HPDE6-E6E7 (cell line): ENCODE data around the gene CPEB4.
A peak's percentile ranks its signal among the peaks of the same experiment; 100 is the strongest.

Source experiments
- DNase-seq: peaks from one replicate; pipeline ENCODE4 v3.0.0; 2011; ENCODE audit warnings: missing footprints; ENCODE audit errors: extremely low spot score

Gene CPEB4

DNA sequence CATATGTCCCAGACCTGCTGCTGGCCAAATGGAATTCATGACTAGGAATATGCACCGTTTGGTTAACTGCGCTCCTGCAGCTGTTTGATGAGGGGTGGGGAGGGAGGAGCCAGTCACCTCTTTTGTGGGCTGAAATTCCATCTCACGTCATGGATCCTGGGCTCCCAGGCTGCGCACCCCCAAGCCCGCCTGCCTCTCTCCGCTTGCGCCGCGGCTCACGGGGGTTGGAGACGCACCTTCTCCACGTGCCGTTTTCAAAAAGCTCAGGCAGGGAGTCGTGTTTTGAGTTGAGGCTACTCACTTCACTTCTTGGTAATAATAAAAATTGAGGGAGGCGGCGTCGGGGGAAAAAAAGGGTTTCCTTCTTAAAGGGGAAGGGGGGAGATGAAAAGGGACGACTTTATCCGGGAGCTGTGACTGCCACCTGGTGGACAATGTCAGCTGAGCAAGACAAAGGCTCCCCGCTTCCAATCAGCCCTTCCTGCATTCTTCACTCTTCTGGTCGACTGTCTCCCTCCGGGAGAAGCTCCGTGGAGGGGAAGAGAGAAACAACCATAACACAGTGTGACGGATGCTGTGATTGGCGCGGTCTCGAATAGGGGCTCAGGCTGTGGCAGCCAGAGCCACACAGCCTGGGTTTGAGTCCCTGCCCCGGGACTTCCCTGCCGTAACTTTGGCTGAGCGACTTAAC is 84.9 kb downstream of the CPEB4 start:
- DNase-seq = peak; percentile 70

DNA sequence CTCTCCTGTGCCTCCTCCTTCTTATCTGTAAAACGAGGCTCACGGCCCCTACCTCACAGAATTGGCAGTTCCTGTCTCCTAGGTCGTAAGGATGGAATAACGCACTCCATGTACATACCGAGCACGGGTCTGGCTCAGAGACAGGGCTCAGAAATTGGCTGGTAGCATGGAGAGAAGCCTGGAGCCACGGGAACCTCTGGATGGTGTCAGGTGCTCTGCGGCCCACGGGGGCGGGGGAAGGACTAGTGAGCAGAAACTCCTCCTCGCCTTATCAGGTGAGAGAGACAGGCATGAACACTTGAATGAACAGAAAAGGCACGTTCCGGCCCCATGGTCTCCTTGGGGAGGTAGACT is 85.4 kb downstream of the CPEB4 start:
- no peak for DNase-seq

DNA sequence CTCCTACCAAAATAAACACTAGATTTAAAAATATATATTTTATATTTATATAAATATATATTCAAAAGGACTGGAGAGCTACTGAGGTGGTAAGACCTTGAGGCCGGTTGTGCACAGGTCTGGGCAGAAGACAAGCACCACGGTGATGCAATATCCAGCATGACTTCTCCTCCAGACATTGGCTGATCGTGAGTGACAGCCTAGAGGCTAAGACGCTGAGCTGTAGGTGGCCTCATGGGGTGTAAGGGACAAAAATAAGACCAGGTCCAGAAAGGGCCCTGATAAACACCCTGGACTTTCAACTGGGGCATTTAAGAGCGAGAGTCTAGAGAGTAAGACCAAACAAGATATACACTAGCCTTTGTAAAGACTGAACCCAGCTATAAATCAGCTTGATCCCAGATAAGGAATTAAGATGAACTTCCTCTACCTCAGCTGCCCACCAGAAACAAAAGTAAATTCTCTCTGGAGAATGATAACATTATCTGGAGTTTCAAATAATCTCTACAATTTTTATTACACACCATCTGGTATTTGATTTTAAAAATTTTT is 86.6 kb downstream of the CPEB4 start:
- no peak for DNase-seq

DNA sequence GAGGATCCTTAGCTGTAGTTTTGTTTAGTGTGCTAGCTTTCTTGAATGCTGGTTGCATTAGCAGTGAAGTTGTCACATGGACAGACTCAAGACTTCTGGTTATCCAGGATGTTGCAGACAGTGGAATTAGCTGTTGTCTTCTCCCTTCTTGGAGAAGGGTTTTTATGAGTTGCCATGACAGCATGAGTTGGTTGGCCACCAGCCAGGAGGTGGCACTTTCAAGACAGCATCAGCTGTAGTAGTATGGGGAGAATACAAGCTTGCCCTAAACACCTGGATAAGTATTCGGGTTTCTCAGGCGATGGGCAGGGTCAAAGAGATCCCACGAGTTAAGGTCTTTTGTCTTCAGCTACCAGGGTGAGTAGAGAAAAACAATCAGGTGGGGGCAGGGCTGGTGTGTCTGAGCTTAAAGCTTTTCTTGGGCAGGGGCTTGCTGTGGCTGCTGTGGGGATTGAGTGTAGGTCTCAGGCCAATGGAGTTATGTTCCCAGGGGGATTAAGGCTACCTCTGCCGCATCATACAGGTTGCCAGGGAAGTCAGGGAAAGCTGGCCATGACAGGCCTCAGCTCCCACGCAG is 93.1 kb downstream of the CPEB4 start:
- no peak for DNase-seq

DNA sequence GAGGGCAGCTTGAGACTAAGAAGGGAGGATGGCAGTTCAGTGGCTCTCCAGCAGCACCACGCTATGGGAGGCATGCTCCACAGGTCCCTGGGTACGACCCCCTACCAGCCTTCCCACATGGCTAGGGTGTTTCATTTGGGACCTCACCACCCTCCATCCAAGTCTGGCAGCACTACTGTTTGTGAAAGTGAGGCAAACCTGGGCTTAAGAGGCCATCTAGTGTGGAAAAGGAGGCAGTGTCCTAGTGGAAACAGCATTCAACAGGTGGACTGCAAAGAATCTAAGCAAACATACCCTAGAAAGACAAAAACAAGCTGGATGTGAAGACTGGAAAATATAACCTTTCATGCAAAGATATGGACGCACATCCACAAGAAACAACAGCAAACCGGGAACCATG is 96.1 kb downstream of the CPEB4 start:
- DNase-seq = no peak

DNA sequence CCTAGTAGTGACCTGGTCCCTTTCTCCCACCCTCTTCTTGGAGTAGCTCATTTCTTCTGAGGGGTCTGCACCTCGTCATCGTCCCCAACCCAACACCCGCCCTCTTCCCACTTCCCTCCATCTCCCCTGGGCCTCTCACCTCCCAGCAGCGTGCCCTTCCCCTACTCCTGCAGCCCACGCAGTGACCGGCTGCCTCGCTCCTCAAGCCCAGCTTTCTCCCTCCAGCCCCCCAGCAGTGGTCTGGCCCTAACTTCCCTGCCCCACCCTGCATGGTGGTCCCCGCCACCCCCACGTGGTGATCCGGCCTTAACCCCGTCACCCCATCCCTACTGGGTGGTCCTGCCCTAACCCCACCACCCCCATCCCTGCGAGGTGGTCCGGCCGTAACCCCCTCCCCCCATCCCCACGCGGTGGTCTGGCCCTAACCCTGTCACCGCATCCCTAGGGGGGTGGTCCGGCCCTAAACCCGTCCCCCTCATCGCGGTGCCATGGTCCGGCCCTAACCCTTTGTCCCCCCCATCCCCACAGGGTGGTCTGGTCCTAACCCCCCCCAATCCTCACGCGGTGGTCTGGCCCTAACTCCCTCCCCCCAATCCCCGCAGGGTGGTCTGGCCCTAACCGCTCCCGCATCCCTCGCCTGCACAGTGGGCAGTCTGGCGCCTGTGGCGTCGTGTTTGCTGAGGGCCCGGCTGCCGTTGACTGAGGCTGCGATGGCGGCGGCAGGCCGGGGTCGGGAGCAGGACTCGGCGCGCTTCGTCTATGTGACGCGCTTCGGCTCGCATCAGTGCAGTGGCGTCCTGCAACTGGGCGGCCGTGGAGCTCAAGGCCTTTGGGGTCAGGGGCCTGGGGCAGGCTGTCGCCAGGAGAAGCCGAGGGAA is 100.6 kb downstream of the CPEB4 start, which contains the start of gene C5orf47:
Gene C5orf47, plus strand, starts transcription at position 617 of the 878 bp plus-strand sequence. Its CDS starts 94 bp downstream, at position 711.
- no peak for DNase-seq

DNA sequence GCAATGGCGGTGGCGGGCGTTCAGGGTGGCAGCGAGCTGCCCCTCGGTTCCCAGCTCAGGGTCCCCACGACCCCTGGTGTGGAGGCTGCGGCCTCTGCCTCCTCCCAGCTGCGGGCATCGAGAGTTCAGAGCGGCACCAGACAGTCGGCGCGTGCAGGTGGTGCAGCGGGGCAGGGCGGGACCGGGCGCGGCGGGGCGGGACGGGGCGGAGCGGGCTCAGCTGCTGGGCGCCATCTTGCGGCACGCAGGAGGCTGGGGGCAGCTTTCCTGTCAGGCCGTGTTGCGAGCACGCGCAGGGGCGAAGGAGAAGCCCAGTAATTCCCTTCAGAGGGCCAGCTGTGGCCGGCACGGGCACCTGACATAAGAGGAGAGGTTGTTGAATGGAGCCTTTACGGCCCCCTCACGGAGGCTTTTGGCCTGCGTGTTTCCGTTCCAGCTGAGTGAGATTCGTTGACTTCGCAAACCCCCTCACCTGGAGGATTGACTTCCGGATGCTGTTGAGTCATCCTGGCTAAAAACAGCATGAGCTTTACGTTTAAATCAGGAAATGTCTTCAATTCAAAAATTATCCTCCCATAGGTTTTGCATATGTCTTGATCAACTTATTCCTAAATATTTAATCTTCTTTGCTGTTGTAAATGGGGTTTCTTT is 101.4 kb downstream of the CPEB4 start:
- DNase-seq = no peak

DNA sequence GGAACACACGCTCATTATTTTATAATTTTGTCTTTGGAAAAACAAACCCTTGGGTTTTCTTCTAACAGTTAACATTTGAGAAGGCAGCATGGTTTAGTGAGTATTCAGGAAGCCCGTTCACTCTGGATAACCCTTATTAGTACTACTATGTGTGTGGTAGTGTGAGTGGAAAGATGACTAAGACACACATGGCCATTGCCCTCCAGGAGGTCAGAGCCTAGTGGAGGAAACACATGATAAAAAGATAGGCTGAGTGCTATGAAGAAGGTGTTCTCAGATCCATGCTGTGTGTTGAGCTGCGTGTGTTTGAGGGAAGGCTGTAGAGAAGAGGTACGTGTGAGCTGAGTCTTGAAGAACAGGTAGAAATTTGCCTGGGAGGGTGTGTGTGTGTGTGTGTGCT is 109.2 kb downstream of the CPEB4 start:
- no peak for DNase-seq

DNA sequence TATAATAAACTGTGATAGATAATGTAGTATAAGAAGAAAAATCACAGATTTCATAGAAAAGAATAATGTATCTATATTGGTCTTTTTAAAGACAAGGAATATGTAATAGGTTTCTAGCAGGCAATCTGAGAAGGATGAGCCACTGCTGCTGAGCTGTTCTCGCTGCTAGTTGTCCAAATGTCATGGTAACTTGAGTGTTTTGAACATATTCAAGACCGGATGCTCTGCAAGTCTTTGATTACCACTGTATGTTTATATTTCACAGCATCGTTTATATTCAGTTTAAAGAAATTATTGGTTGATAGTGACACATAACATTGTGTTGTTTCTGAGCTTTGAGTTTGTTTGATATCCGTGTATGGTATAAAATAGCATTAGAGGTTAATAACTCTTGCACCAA is 110.4 kb downstream of the CPEB4 start:
- DNase-seq = no peak

DNA sequence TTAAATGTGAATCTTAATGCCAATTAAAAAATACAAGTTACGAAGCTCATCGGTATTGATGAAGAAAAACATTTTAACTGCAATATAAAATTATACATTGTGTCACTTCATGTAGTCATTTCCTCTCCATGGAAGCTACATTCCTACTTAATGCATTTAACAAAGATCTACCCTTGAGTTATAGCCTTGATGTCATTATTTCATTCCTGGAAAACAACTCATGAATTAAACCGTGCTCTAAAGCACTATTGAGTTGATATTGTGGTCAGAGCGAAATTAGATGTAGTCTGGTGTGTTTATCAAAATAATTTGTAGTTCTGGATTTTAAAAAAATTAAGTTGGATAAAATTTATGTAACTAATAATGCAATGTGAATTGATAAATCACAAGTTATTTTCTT is 111.9 kb downstream of the CPEB4 start:
- no peak for DNase-seq

DNA sequence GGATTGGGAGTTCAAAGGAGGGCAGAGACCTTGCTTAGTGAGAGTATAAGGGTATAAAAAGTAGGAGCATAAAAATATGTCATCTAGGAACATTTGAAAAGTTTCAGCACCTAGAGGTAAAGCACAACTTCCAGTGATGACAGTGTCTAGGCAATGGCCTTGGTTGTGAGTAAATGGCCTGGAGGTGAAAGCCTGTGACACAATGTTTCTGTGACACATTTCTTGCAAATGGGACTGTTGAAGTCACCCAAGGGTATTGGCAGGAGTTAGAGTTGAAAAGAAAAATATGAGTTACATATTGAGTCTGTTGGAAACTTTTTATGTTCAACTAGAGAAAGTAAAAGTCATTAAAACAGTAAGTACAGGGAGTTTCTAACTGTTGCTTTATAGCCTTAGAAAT is 115.6 kb downstream of the CPEB4 start:
- DNase-seq = no peak

DNA sequence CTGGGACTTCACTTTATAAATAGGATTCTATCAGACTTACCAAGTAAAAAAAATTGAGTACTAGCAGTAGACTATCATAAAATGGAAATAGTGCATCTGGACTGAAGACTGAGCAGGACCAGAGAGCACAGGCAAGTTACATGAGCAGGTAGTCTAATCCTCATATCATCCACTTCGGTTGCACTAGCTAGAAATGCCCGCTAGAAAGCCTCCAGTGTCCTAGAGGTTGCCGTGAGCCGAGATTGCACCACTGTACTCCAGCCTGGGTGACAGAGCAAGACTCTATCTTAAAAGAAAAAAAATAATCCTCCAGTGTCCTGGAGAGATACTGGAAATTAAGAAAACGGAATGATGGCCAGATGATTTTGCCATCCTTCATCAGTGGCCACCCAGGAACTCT is 120.8 kb downstream of the CPEB4 start:
- no peak for DNase-seq

DNA sequence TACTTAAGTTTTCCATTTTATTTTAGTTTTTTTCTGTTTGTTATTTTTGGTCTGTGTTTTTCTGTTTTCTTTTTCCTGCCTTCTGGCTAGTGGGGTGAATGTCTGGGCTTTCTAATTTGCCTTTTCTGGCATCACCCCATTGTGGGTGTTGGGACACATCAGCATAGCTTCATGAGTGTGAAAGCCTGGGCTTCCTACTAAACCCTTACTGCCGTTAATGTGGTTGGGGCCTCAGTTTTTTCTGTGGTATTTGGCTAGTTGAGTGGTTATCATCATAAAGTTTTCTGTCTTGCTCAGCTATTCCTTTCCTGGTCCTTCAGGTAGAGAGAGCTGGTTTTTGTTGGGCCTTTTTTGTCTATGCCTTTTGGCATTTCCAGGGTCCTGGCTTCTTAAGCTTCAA is 122.2 kb downstream of the CPEB4 start:
- no peak for DNase-seq

DNA sequence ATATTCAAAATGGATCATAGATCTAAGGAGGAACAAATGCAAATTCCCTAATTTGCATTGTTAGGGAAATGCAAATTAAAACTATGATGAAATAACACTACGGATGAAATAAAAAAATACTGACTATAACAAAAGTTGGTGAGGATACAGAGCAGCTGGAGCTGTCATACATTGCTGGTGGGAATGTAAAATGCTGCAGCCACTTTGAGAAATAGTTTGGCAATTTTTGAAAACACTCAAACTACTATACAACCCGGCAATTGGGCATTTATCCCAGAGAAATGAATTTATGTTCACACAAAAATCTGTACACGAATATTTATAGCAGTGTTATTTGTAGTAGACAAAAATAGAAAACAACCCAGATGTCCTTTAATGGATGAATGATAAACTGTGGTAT is 123.3 kb downstream of the CPEB4 start:
- DNase-seq = no peak
